ENCODE data around the gene BCL2L14.

GRCh38 chr12:12147111-12147510 is 76.4 kb downstream of the BCL2L14 start:
- no peak for TF ChIP-seq CTCF (IDR thresholded peaks at IDR 0.05 in 8 of 11, conservative IDR thresholded peaks at IDR 0.05 in 3 of 11)
- no peak for TF ChIP-seq POLR2A (IDR thresholded peaks at IDR 0.05)

All from spleen (tissue), 7 donors.